ENCODE measurements around the gene RCAN3.

DNA sequence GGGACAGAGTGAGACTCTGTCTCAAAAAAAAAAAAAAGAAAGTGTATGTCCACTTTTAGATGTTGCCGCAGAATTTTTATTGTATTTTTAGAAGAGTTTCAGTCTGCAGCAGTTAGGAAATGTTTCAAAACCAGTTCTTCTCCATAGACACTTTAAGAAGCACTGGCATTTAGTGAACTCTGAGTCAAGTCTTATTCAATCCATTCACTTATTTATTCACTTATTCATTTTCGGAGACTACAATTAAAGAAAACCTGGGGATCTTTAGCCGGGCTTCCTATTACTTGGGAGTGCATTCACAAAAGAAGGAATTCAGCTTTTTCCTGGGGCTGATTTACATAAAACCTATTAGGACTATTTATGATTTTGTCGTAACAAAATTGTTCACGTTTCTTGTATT is 12.3 kb downstream of the RCAN3 start:
- TF ChIP-seq EZH2phosphoT487 (IDR thresholded peaks at IDR 0.05; ENCODE audit: borderline replicate concordance, low read length), result no peak
- TF ChIP-seq, protein P1, sequence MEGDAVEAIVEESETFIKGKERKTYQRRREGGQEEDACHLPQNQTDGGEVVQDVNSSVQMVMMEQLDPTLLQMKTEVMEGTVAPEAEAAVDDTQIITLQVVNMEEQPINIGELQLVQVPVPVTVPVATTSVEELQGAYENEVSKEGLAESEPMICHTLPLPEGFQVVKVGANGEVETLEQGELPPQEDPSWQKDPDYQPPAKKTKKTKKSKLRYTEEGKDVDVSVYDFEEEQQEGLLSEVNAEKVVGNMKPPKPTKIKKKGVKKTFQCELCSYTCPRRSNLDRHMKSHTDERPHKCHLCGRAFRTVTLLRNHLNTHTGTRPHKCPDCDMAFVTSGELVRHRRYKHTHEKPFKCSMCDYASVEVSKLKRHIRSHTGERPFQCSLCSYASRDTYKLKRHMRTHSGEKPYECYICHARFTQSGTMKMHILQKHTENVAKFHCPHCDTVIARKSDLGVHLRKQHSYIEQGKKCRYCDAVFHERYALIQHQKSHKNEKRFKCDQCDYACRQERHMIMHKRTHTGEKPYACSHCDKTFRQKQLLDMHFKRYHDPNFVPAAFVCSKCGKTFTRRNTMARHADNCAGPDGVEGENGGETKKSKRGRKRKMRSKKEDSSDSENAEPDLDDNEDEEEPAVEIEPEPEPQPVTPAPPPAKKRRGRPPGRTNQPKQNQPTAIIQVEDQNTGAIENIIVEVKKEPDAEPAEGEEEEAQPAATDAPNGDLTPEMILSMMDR (conservative IDR thresholded peaks at IDR 0.05; ENCODE audit: low read depth, low read length), result no peak

All from PC-3 (cell line).